GM12878 (cell line): ENCODE data around the gene ZMAT3. TPM values are rescaled to one million over a fixed set of nuclear protein-coding genes. Genes with fewer than 3 reads are reported as not detected.

Source experiments
- ATAC-seq: fragments of 200-7000 bp; cut with Tn5 transposase; 3 replicates; pipeline ENCODE4 v1.9.1; 2020; ENCODE audit warnings: mild to moderate bottlenecking, moderate library complexity
- BruUV-seq: library from RNA; stranded (reverse); fragments of 400-500 nt; replicated peaks from 2 replicates; lab custom pipeline; 2021; lab: Mats Ljungman, UMichigan
- CTCF ChIA-PET: fragments of 300-600 bp; sonication (Branson Sonifier 250); formaldehyde crosslinking; extraction: SDS; loops from one replicate; lab custom pipeline; 2021; ENCODE audit warnings: inconsistent platforms; lab: Yijun Ruan, JAX
- POLR2A ChIA-PET: fragments of 350-600 bp; formaldehyde crosslinking; extraction: SDS; loops from one replicate; lab custom pipeline; 2021; ENCODE audit warnings: inconsistent platforms; lab: Charles Lee
- RAD21 ChIA-PET: fragments of 300-600 bp; sonication (Branson Sonifier 250); formaldehyde crosslinking; loops from one replicate; lab custom pipeline; 2023; ENCODE audit warnings: antibody characterized with exemption; ENCODE audit not compliant: unreplicated experiment; lab: Charles Lee
- SMC1A ChIA-PET: fragments of 300-600 bp; sonication (Branson Sonifier 250); formaldehyde crosslinking; loops from one replicate; lab custom pipeline; 2023; ENCODE audit not compliant: unreplicated experiment, uncharacterized antibody; lab: Charles Lee
- DNase-seq: peaks from one replicate; pipeline ENCODE4 v3.0.0-alpha.2; 2011; ENCODE audit warnings: low read depth, low spot score
- FAIRE-seq: peaks from 3 replicates; lab custom pipeline; 2011; peaks lifted over from hg19 to GRCh38; lab: Jason Lieb, UNC
- H2AFZ ChIP-seq: 2 replicates; pipeline ENCODE4 v1.6.0; 2011; ENCODE audit warnings: low read depth, low read length, control low read depth; ENCODE audit not compliant: control insufficient read depth
- H3K27ac ChIP-seq: 2 replicates; pipeline ENCODE4 v1.5.1; 2011; ENCODE audit warnings: control low read depth; ENCODE audit not compliant: control insufficient read depth, insufficient read depth
- H3K27me3 ChIP-seq, 2 experiments: replicated peaks in 1 of 2; 2 replicates each; pipeline versions ENCODE4 v1.6.0 to v1.6.1; 2011; ENCODE audit warnings: low read length in 1 of 2; ENCODE audit not compliant: control insufficient read depth in 2 of 2, insufficient read depth in 2 of 2
- H3K36me3 ChIP-seq, 2 experiments: 2 replicates each; pipeline ENCODE4 v1.5.1; 2011; ENCODE audit warnings: low read length in 1 of 2; ENCODE audit not compliant: control insufficient read depth in 2 of 2, insufficient read depth in 2 of 2
- H3K4me1 ChIP-seq: 2 replicates; pipeline ENCODE4 v1.6.1; 2011; ENCODE audit warnings: mild to moderate bottlenecking, low read length, moderate library complexity, mixed read lengths; ENCODE audit not compliant: control insufficient read depth, insufficient read depth
- H3K4me2 ChIP-seq: 2 replicates; pipeline ENCODE4 v1.6.0; 2011; ENCODE audit warnings: control low read depth; ENCODE audit not compliant: control insufficient read depth, insufficient read depth
- H3K4me3 ChIP-seq: fragments of 200-600 bp; sonication (generic); 2 replicates; pipeline ENCODE4 v1.5.1; 2016
- H3K79me2 ChIP-seq: 2 replicates; pipeline ENCODE4 v1.6.0; 2011; ENCODE audit warnings: low read length; ENCODE audit not compliant: control insufficient read depth, insufficient read depth
- H3K9ac ChIP-seq: 2 replicates; pipeline ENCODE4 v1.8.0; 2011; ENCODE audit warnings: low read length, control low read depth, mixed read lengths; ENCODE audit not compliant: control insufficient read depth, insufficient read depth
- H3K9me3 ChIP-seq: replicated peaks from 3 replicates; pipeline ENCODE4 v1.5.1; 2011; ENCODE audit warnings: mild to moderate bottlenecking, low read length; ENCODE audit not compliant: control insufficient read depth, insufficient read depth
- H4K20me1 ChIP-seq: 2 replicates; pipeline ENCODE4 v1.6.0; 2011; ENCODE audit not compliant: control insufficient read depth, insufficient read depth
- ATF2 ChIP-seq: IDR thresholded peaks from 2 replicates; pipeline ENCODE4 v1.6.1; 2012; ENCODE audit warnings: low read length, inconsistent platforms
- CEBPB ChIP-seq, 2 experiments: fragments of 150-350 bp in 1 of 2; IDR thresholded peaks; 2 replicates each; pipeline ENCODE4 v1.6.1; 2012 to 2014; ENCODE audit warnings: low read depth in 2 of 2, low read length in 2 of 2, borderline replicate concordance in 1 of 2, inconsistent platforms in 1 of 2
- FOS ChIP-seq: IDR thresholded peaks from 3 replicates; pipeline ENCODE4 v1.6.1; 2011; ENCODE audit warnings: borderline replicate concordance; ENCODE audit not compliant: insufficient read length; ENCODE audit errors: extremely low read depth
- HDGF ChIP-seq: fragments of 450-650 bp; IDR thresholded peaks from 2 replicates; pipeline ENCODE4 v1.6.1; 2016; ENCODE audit warnings: antibody characterized with exemption
- POLR2AphosphoS5 ChIP-seq: IDR thresholded peaks from 2 replicates; pipeline ENCODE4 v1.6.1; 2011; ENCODE audit warnings: mild to moderate bottlenecking, low read length, inconsistent platforms
- ZNF207 ChIP-seq: fragments of 450-650 bp; IDR thresholded peaks from 2 replicates; pipeline ENCODE4 v1.6.1; 2014; ENCODE audit warnings: antibody characterized with exemption, mild to moderate bottlenecking, borderline replicate concordance
- WGBS: methylation state at CpG from one replicate; pipeline ENCODE4 v1.1.6; 2016; ENCODE audit warnings: low lambda C conversion rate; ENCODE audit not compliant: insufficient replicate concordance, insufficient coverage; ENCODE audit errors: missing lambda C conversion rate; 5-methylcytosine and 5-hydroxymethylcytosine counted together
- in situ Hi-C: fragments of 300-500 bp; cut with MboI; formaldehyde crosslinking; loops from 9 replicates; pipeline ENCODE4 v1.14.3; 2018; ENCODE audit warnings: mixed read lengths
- intact Hi-C: fragments of 100-400 bp; cut with micrococcal nuclease; formaldehyde crosslinking; loops from one replicate; pipeline ENCODE4 v1.14.2; 2022; ENCODE audit not compliant: unreplicated experiment
- polyA plus RNA-seq, 11 experiments: library from polyadenylated mRNA; depleted of rRNA in 4 of 11; unstranded in 6 of 11; stranded (reverse) in 5 of 11; fragments of >200 nt; fragmentation: Nextera tagmentation in 4 of 11; fragmentation: Illumina TruSeq in 1 of 11; extraction: Ambion mirVana in 4 of 11; extraction: Trizol in 1 of 11; gene quantifications; 1 replicate in 1 of 11; 2 replicates in 10 of 11; pipeline versions ENCODE4 v1.2.1 to v1.2.3, GENCODE V29; 2011 to 2016; ENCODE audit warnings: inconsistent platforms in 2 of 11, missing spikeins in 2 of 11, low read depth in 1 of 11
- total RNA-seq, 4 experiments: library from RNA; depleted of rRNA in 3 of 4; stranded (reverse); fragments of >200 nt in 3 of 4; fragmentation: Illumina TruSeq in 1 of 4; extraction: Trizol in 1 of 4; gene quantifications; 2 replicates each; pipeline versions ENCODE4 v1.2.1 to v1.2.3, GENCODE V29; 2013 to 2021

The ZMAT3 gene
- total and polyA plus RNA-seq, 10 of the 15 experiments (the other 5 are each of a cell fraction or from before 2014, with no cell fraction given), result 6.2 to 55.9 (median 25.8) TPM

- SMC1A ChIA-PET, result interaction anchor here (0.6 to 4.0 kb wide), 13 partner anchors 10 to 267 kb away, joined by 3 to 16 read pairs (median 6); no protein-coding TSS in a partner anchor
- TF ChIP-seq FOS (no peak), ATF2 (no peak), HDGF (no peak), POLR2AphosphoS5 (no peak)
- FAIRE-seq (no peak), ATAC-seq (no peak), DNase-seq (no peak)
- CTCF ChIA-PET, result interaction anchor here (0.7 to 4.0 kb wide), 7 partner anchors 8 to 234 kb away, joined by 3 to 31 read pairs (median 4); no protein-coding TSS in a partner anchor
- no peak overlapping the region for H3K4me2 ChIP-seq
- no peaks in the 10 kb centered on the region for H4K20me1 ChIP-seq
- in situ Hi-C loops, result no loop called here
- BruUV-seq, result no TSS peak
- H3K36me3 ChIP-seq, result no peaks in the 10 kb centered on the region
- H2AFZ ChIP-seq, result no peak overlapping the region
- H3K27ac ChIP-seq, result no peak overlapping the region
- WGBS, result 82% methylated on average over 3 of the region's 3 CpGs
- RAD21 ChIA-PET, result interaction anchor here (1.1 kb wide), 1 partner anchor 19 kb away, joined by 3 read pairs; no protein-coding TSS in a partner anchor
- H3K27me3 ChIP-seq, result no peaks in the 10 kb centered on the region
- intact Hi-C loops, result no loop called here
- H3K79me2 ChIP-seq, result no peaks in the 10 kb centered on the region
- H3K4me3 ChIP-seq, result no peak overlapping the region
- POLR2A ChIA-PET, result interaction anchor here (1.0 to 3.1 kb wide), 2 partner anchors 12 to 53 kb away, joined by 3 to 14 read pairs; partner anchors contain the start of gene ZMAT3
- no peaks in the 10 kb centered on the region for H3K9me3 ChIP-seq
- H3K4me1 ChIP-seq, result peaks cover 6% of the 10 kb centered on the region; the same call in 1 of the 2 replicates
- H3K9ac ChIP-seq, result no peak overlapping the region
Observed at GRCh38 chr3:179082416-179082815, 10.8 kb upstream of the ZMAT3 start.

GRCh38 chr3:179081885-179082284, 10.3 kb upstream of the ZMAT3 start:
- FAIRE-seq, result no peak
- DNase-seq, result no peak
- Histone ChIP-seq H3K4me3 (no peak overlapping the region), H3K36me3 (no peaks in the 10 kb centered on the region), H3K27me3 (no peaks in the 10 kb centered on the region), H3K4me1 (peaks cover 6% of the 10 kb centered on the region; the same call in 1 of the 2 replicates), H3K79me2 (no peaks in the 10 kb centered on the region), H3K9me3 (no peaks in the 10 kb centered on the region), H2AFZ (no peak overlapping the region), H3K4me2 (no peak overlapping the region)
- no TSS peak for BruUV-seq
- POLR2A ChIA-PET, result interaction anchor here (1.0 to 3.1 kb wide), 2 partner anchors 11 to 53 kb away, joined by 3 to 14 read pairs; partner anchors contain the start of gene ZMAT3
- intact Hi-C loops, result no loop called here
- no peak for ATAC-seq
- RAD21 ChIA-PET, result interaction anchor here (1.1 kb wide), 1 partner anchor 18 kb away, joined by 3 read pairs; no protein-coding TSS in a partner anchor
- SMC1A ChIA-PET, result interaction anchor here (0.6 to 4.0 kb wide), 10 partner anchors 11 to 68 kb away, joined by 3 to 16 read pairs (median 6); no protein-coding TSS in a partner anchor
- no peak for TF ChIP-seq ZNF207
- TF ChIP-seq CEBPB (IDR thresholded peaks at IDR 0.05; ENCODE audit: borderline replicate concordance in 1 of 2, low read depth in 2 of 2, low read length in 2 of 2), result no peak
- TF ChIP-seq, all 136 proteins: peak for 0
- WGBS, result 84% methylated on average over 2 of the region's 2 CpGs
- no peaks in the 10 kb centered on the region for H4K20me1 ChIP-seq
- in situ Hi-C loops, result no loop called here
- CTCF ChIA-PET, result interaction anchor here (0.7 to 4.0 kb wide), 6 partner anchors 8 to 234 kb away, joined by 3 to 31 read pairs (median 4); no protein-coding TSS in a partner anchor
- H3K9ac ChIP-seq, result no peak overlapping the region
- no peak overlapping the region for H3K27ac ChIP-seq
